Amygdala (tissue), 56 donors: ENCODE data around the gene CCP110.

ENCODE experiments used
- DNase-seq, 56 donors: peaks; one replicate each; lab custom pipeline; 2025; lab: John Stamatoyannopoulos, UW

Gene CCP110

GRCh38 chr16:19598805-19599510 is 75.2 kb downstream of the CCP110 start:
- DNase-seq: no peak

DNA sequence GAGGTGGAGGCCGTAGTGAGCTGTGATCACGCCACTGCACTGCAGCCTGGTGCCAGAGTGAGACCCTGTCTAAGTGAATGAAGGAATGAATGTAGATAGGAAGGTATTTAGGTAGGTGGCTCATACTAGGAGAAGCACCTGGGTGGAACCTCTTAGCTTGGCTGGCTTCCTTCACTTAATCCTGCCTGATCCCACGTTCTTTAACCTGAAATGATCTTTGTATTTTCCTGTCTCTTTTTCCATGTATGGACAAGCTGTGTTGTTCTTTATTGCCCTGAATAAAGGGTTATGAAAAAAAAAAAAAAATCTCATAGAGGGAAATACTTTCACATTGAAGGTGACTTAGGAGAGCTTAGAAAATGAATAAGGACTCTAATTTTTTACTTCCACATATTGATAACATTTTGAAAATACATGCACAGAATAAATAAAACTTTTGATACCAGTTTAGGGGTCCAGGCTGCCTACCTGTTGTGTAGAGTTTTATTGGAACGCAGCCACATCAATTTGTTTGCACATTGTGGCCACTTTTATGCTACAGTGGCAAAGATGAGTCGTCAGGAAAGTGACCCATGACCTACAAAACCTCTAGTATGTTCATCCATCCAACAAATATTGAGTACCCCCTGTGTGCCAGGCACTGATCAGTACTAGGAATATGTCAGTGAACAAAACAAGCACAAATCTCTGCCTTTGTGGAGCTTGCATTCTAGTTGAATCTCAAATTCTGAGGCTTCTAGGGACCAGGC is 76.4 kb downstream of the CCP110 start:
- no peak for DNase-seq

DNA sequence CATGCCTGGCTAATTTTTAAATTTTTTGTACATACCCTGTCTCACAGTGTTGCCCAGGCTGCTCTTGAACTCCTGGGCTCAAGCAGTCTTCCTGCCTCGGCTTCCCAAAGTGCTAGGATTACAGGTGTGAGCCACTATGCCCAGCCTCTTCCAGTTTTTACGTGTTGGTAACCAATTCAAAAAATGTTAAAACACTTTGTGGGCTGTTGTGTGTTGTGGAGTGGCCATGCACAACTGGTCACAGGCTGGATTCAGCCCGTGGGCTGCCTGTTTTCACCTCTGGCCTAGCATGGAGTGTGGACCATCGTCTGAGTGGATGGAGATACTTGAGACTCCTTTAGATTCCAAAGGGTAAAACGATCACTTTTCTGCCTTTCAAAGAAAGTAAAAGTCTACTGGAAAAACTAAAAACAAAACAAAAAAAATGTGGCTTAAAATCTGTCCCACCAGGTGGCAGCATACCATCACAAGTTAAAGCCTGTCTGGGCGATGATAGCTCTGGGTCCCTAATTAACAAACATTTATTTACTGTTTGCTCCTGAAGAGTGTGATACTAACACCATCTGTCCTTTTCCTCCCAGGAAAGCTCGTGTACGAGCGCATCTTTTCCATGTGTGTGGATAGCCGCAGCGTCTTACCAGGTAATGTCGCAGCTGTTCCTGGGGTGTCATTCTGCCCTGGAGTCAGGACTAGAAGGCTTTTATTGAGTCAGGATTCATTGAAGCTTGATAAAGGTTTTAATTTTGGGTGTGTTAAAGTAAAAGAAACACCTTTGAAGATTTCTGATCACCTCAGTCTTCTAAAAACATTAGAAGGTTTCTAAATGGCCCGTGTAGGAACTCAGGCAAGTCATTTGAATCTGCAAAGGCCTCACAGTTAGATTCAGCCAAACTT is 77.6 kb downstream of the CCP110 start:
- peak in 36 of 56 donors; percentile 4 to 78 (median 29) for DNase-seq
